GM13977 (cell line): Measurements from ENCODE around the gene LPP.

Experiments used
- DNase-seq: peaks from one replicate; pipeline ENCODE4 v3.0.0; 2012; ENCODE audit warnings: low spot score
- CTCF ChIP-seq: IDR thresholded peaks from 2 replicates; pipeline ENCODE4 v1.5.1; 2012; ENCODE audit warnings: mild to moderate bottlenecking, control low read depth; ENCODE audit not compliant: insufficient read depth; ENCODE audit errors: extremely low read depth, missing control alignments
- in situ Hi-C: fragments of 300-500 bp; cut with MboI; formaldehyde crosslinking; loops from one replicate; pipeline ENCODE4 v1.12.0; 2022; ENCODE audit warnings: low sequenced_read_pairs, low pct_unique_long_range_greater_than_20kb, mixed read lengths, inconsistent platforms; ENCODE audit not compliant: unreplicated experiment

The LPP gene

DNA sequence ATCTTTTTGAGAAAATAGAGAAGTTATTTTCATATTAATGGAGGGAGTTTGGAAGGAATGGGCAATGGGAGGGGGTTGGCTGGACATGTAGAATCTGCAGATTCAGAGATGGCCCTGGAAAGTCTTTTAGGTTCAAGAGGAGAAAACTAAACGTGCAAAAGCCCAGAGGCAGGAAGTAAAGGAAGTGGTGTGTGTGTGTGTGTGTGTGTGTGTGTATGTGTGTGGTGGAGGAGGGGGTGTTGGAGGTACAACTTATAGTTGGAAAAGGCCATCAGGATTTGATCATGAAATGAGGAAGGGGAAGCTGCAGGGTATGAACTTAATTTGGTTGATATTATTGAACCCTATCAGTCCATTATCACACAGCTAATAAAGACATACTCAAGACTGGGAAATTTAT lies 5.6 kb upstream of the LPP start:
- DNase-seq: no peak
- TF ChIP-seq CTCF: no peak
- in situ Hi-C loops: no loop called here

DNA sequence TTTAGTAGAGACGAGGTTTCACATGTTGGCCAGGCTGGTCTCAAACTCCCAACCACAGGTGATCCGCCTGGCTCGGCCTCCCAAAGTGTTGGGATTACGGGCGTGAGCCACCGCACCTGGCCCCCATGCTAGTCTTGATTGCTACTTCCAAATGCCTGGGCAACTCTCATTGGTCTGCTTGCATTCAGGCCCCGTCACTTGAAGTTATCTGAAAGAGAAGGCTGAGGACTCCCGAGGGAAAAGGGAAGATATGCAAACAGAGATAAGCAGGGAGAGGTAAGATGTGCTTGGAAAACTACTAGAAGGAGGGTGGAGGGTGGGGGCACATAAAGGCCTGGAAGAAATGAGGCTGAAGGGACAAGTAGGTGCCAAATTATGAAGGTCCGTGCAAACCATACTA lies 4.4 kb upstream of the LPP start:
- DNase-seq: no peak
- TF ChIP-seq CTCF: no peak
- in situ Hi-C loops: no loop called here

DNA sequence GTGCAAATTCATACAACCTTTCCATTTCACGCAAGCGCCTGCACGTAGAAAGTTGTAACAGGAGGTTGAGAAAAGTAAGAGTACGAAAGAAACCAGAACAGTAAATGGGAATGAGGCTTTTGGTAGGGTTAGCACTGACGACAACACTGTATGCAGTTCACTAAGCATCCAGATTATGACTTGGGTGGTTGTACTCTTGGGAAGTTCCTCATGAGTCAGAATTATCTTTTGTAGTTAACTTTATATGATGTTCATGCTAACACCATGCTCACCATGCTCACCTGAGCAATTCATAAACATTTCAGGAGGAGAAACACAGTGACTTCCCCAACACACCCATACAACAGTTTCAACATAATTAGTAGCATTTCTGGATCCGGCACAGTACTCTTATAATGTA lies 3.0 kb upstream of the LPP start:
- no peak for DNase-seq
- in situ Hi-C loops: no loop called here
- no peak for TF ChIP-seq CTCF

GRCh38 chr3:188151438-188151837 lies 2.5 kb upstream of the LPP start:
- TF ChIP-seq CTCF: no peak
- in situ Hi-C loops: no loop called here
- DNase-seq: no peak

DNA sequence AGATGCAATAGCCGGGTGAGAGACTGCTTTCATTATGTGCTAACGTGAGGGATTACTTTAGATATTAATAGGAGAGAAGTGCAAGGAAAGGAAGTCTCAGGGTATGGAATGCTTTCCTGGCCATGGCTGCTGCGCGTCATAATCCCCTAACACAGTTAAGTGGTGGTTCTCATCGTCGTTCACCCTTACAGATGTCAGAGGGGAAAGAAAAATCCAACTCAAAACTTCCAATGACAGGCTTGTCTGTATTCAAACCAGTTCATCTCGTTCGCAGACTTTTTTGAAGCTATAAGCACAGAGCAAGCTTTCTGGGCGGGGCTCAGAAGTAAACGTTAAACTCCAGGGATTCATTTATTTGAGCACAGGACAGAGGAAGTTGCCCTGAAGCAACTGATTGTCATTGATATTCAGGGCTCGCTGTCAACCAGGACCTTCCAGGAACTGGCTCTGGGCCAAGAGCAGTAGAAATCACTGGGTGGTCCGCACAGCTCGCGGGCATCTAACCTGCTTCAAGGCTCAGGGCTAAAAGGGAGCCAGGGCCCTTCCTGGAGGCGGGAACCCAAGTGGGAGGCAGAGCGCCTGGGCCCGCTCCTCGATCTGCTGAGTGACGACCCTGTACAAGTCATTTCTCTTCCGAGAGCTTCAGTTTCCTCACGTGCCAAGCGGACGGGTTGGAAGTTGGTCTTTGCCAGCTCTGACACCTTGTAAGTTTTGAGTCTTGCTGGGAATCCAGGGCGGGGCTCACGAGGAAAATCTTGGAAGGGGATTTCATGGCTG lies 1.1 kb upstream of the LPP start:
- in situ Hi-C loops: no loop called here
- no peak for DNase-seq
- TF ChIP-seq CTCF: no peak

DNA sequence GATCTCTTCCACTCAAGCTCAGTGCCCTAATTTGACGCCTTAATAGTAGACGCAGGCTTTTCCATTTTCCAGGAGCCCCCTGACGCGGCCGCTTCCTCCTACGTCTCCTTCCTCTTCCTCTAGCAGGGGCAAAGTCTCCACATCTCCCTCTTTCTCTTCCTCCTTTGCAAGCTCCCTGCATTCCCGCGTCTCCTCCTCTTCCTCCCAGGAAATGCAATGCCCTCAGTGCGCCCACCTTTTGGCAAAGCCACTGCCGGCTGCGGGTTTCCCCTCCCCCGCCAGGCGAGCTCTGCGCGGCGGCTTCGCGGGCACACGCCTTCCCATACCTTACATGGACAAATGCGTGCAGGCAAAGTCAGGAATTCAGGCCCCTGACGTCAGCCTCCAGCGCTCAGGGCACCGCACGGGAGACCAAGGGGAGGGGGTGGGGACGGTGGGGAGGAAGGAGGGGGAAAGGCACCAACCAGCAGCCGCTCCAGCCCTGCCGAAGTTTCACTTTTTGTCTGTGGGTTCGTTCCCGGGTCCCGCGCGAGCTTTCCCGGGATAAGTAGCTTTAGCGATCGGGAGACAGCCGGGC lies 432 bp upstream of the LPP start:
- TF ChIP-seq CTCF: no peak
- in situ Hi-C loops: no loop called here
- no peak for DNase-seq
